Measurements from ENCODE around the gene CAMSAP1.

DNA sequence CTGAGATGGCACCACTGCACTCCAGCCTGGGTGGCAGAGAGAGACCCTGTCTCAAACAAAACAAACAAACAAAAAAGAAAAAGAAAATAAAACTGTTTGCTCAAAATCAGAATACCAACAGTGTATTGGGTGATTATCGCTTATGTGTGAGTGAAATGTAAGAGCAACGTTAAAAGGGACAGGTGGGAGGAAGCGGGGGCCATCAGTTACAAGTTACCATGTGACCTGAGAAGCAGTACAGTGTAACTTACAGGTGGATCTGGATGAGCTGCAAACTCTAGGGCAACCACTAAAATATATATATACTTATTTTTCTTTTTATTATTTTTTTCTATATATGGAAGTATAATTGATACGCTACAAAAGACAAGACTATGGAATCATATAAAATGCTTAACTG, 112.0 kb downstream of the CAMSAP1 start:
- TF ChIP-seq, protein P1, sequence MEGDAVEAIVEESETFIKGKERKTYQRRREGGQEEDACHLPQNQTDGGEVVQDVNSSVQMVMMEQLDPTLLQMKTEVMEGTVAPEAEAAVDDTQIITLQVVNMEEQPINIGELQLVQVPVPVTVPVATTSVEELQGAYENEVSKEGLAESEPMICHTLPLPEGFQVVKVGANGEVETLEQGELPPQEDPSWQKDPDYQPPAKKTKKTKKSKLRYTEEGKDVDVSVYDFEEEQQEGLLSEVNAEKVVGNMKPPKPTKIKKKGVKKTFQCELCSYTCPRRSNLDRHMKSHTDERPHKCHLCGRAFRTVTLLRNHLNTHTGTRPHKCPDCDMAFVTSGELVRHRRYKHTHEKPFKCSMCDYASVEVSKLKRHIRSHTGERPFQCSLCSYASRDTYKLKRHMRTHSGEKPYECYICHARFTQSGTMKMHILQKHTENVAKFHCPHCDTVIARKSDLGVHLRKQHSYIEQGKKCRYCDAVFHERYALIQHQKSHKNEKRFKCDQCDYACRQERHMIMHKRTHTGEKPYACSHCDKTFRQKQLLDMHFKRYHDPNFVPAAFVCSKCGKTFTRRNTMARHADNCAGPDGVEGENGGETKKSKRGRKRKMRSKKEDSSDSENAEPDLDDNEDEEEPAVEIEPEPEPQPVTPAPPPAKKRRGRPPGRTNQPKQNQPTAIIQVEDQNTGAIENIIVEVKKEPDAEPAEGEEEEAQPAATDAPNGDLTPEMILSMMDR (IDR thresholded peaks at IDR 0.05): no peak
- TF ChIP-seq POLR2A (IDR thresholded peaks at IDR 0.05): no peak
